Right atrium auricular region (tissue), 2 donors: ENCODE data around the gene CEND1. TPM values are rescaled to one million over a fixed set of nuclear protein-coding genes. Genes with fewer than 3 reads are reported as not detected.

Source experiments
- DNase-seq: peaks from one replicate; pipeline ENCODE4 v3.0.0-alpha.2; 2019; ENCODE audit warnings: low spot score
- H3K27ac ChIP-seq, 2 donors: fragments of 200-600 bp; sonication (generic); 1 replicate in 1 of 2; 2 replicates in 1 of 2; pipeline ENCODE4 v1.5.1; 2016 to 2019
- H3K27me3 ChIP-seq, 2 donors: fragments of 200-600 bp; sonication (generic); one replicate each; pipeline versions ENCODE4 v1.5.1 to v1.6.0; 2017 to 2019
- H3K36me3 ChIP-seq: fragments of 200-600 bp; sonication (generic); one replicate; pipeline ENCODE4 v1.5.1; 2016
- H3K4me1 ChIP-seq, 2 donors: fragments of 200-600 bp; sonication (generic); one replicate each; pipeline versions ENCODE4 v1.5.1 to v1.6.0; 2017 to 2019
- H3K4me3 ChIP-seq, 2 donors: fragments of 200-600 bp; sonication (generic); 1 replicate in 1 of 2; 2 replicates in 1 of 2; pipeline ENCODE4 v1.5.1; 2017 to 2019; ENCODE audit warnings: mild to moderate bottlenecking in 1 of 2, moderate library complexity in 1 of 2
- H3K9me3 ChIP-seq, 2 donors: fragments of 200-600 bp; sonication (generic); one replicate each; pipeline ENCODE4 v1.5.1; 2019
- CTCF ChIP-seq, 2 donors: fragments of 200-600 bp; sonication (generic); IDR thresholded peaks; one replicate each; pipeline ENCODE4 v1.5.1; 2019; ENCODE audit warnings: antibody characterized with exemption in 2 of 2
- total RNA-seq, 2 donors: library from RNA; depleted of rRNA; stranded (reverse); fragments of >200 nt; gene quantifications; one replicate each; pipeline ENCODE4 v1.1.0, GENCODE V29; 2016

CEND1 gene
- total RNA-seq, 2 donors from 2014 or later, result 1.1 TPM; not detected in 1

GRCh38 chr11:774873-775592, 14.9 kb downstream of the CEND1 start:
- Histone ChIP-seq H3K36me3 (peaks cover 23% of the 10 kb centered on the region), H3K4me1 (peaks cover 0 to 32% of the 10 kb centered on the region in 2 donors)
- no peak for DNase-seq

GRCh38 chr11:773830-774229, 16.1 kb downstream of the CEND1 start:
- H3K9me3 ChIP-seq, result no peaks in the 10 kb centered on the region
- no peak for DNase-seq
- no peak overlapping the region for H3K27ac ChIP-seq
- peaks cover 23% of the 10 kb centered on the region for H3K36me3 ChIP-seq
- H3K4me3 ChIP-seq, result no peak overlapping the region
- H3K4me1 ChIP-seq, result peaks cover 0 to 29% of the 10 kb centered on the region in 2 donors
- no peak for TF ChIP-seq CTCF (IDR thresholded peaks at IDR 0.05)
- H3K27me3 ChIP-seq, result no peaks in the 10 kb centered on the region

More at GRCh38 chr11:774873-775592, 14.9 kb downstream of the CEND1 start:
- no peak overlapping the region for H3K27ac ChIP-seq
- no peaks in the 10 kb centered on the region for H3K9me3 ChIP-seq
- H3K27me3 ChIP-seq, result no peaks in the 10 kb centered on the region
- H3K4me3 ChIP-seq, result no peak overlapping the region
- TF ChIP-seq CTCF (IDR thresholded peaks at IDR 0.05), result no peak

GRCh38 chr11:773425-773824, 16.5 kb downstream of the CEND1 start:
- DNase-seq, result no peak
- H3K27me3 ChIP-seq, result no peaks in the 10 kb centered on the region
- H3K27ac ChIP-seq, result no peak overlapping the region
- H3K4me1 ChIP-seq, result peaks cover 0 to 25% of the 10 kb centered on the region in 2 donors
- H3K9me3 ChIP-seq, result no peaks in the 10 kb centered on the region
- H3K36me3 ChIP-seq, result peaks cover 23% of the 10 kb centered on the region
- H3K4me3 ChIP-seq, result no peak overlapping the region
- no peak for TF ChIP-seq CTCF (IDR thresholded peaks at IDR 0.05)

- peaks cover 0 to 20% of the 10 kb centered on the region in 2 donors for H3K4me1 ChIP-seq
- no peaks in the 10 kb centered on the region for H3K9me3 ChIP-seq
- H3K36me3 ChIP-seq, result peaks cover 23% of the 10 kb centered on the region
- no peaks in the 10 kb centered on the region for H3K27me3 ChIP-seq
- no peak for TF ChIP-seq CTCF (IDR thresholded peaks at IDR 0.05)
- no peak for DNase-seq
- no peak overlapping the region for H3K4me3 ChIP-seq
- H3K27ac ChIP-seq, result no peak overlapping the region
These were observed 17.2 kb downstream of the CEND1 start for GRCh38 chr11:772429-773390.

GRCh38 chr11:771617-772204, 18.2 kb downstream of the CEND1 start:
- Histone ChIP-seq H3K4me3 (no peak overlapping the region), H3K36me3 (peaks cover 26% of the 10 kb centered on the region), H3K4me1 (peaks cover 0 to 19% of the 10 kb centered on the region in 2 donors), H3K9me3 (no peaks in the 10 kb centered on the region), H3K27ac (no peak overlapping the region), H3K27me3 (no peaks in the 10 kb centered on the region)
- no peak for DNase-seq
- TF ChIP-seq CTCF (IDR thresholded peaks at IDR 0.05), result no peak
